Jurkat, Clone E6-1 (cell line): Measurements from ENCODE around the gene FAM13A.

Experiments
- DNase-seq: peaks from one replicate; pipeline ENCODE4 v3.0.0-alpha.2; 2011; ENCODE audit warnings: low read depth, low spot score
- H3K4me3 ChIP-seq: 2 replicates; pipeline ENCODE4 v1.5.1; 2011; ENCODE audit warnings: mild to moderate bottlenecking, low read length, control low read depth, moderate library complexity

The FAM13A gene

DNA sequence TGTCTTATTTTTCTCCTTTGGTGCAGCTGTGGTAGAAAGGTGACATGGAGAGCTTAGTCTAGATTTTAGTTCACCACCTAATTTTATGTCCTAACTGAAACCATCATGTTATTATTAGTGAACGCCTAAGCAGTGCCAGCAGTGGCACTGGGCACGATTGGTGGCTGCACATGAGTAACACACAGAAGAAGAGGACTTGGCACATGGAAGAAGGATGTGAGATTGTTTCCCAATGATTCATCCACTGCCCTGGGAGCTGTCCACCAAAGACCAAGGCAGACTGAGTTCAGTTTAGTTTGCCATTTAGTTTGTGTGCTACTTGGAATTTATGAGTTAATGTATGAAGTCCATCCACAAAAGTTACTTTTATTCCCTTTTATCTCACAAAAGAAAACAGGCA lies 291.3 kb downstream of the FAM13A start:
- no peak overlapping the region for H3K4me3 ChIP-seq

GRCh38 chr4:88763075-88763474 lies 293.9 kb downstream of the FAM13A start:
- no peak for DNase-seq
- H3K4me3 ChIP-seq: no peak overlapping the region

More for the DNA sequence above, 291.3 kb downstream of the FAM13A start:
- no peak for DNase-seq

DNA sequence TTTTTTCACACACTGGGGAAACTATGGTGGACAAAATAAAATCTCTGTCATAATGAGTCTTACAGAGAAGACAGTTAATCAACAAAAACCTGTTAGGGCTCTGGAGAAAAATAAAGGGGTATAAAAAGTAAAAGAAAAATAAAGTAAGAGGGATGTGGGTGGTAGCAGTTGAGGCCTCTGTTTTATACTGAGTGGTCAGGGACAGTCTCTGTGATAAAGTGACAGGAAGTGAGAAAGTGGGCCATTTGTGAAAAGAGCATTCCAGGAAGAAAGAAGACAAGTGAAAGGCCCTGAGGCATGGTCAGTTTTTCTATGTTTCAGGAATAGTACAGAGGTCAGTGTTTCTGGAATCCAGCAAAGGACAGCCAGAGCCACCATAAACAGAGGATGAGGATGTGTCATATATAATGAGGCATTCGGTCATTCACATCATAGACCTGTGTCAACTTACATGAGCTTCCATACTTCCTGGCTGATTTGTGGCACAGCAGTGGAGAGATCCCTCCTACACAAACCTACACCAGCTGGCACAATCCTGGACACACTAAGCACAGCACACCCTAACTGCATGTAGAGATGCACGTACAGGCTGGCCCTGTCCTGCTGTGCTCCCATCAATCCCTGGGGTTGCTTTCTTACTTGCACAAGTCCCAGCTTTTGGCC lies 295.0 kb downstream of the FAM13A start:
- H3K4me3 ChIP-seq: no peak overlapping the region
- no peak for DNase-seq

GRCh38 chr4:88761342-88761741 lies 295.6 kb downstream of the FAM13A start:
- H3K4me3 ChIP-seq: no peak overlapping the region
- DNase-seq: no peak

- no peak for DNase-seq
- H3K4me3 ChIP-seq: no peak overlapping the region
Observed at GRCh38 chr4:88759895-88760290, 297.1 kb downstream of the FAM13A start.

- H3K4me3 ChIP-seq: no peak overlapping the region
- DNase-seq: no peak
Observed at GRCh38 chr4:88759039-88759894, 297.7 kb downstream of the FAM13A start.

DNA sequence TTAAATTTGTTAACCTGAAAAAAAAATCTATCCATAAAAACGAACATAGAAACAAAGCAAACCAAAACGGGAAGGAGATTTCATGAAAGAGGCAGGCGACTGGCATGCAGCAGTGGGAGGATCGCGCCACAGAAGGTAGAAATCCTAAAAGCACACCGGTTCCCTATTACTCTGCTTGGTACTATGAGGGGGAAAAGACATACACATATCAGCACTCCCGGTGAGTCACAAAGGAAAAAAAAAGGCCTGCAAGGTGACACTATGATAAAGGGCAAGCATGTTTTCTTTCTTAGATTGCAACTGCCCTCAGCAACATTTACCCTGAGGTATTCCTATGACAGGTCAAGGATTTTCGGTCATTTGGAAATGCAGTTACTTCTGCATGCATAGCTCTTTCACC lies 298.7 kb downstream of the FAM13A start:
- no peak overlapping the region for H3K4me3 ChIP-seq
- DNase-seq: no peak

- DNase-seq: no peak
Observed at GRCh38 chr4:88757776-88758175, 299.2 kb downstream of the FAM13A start.

DNA sequence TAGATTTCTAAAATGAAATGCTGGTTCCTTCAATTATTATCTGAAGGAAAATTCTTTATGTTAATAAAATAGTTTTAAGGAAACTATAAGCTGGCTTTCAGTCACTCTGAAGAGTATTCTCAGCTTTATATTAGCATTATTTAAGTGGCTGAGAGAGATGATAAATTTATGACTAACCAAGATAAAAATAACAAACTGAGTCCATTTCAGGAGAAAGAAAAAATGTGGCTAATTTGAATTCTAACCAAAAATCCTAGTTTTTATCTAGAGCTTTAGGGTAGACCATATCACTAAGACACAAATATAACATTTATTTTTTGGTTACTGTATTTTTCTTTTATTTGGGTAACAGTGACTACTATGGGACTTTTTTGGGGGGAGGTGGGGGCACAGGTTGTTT lies 299.9 kb downstream of the FAM13A start:
- DNase-seq: no peak

More at GRCh38 chr4:88757776-88758175, 299.2 kb downstream of the FAM13A start:
- no peak overlapping the region for H3K4me3 ChIP-seq

DNA sequence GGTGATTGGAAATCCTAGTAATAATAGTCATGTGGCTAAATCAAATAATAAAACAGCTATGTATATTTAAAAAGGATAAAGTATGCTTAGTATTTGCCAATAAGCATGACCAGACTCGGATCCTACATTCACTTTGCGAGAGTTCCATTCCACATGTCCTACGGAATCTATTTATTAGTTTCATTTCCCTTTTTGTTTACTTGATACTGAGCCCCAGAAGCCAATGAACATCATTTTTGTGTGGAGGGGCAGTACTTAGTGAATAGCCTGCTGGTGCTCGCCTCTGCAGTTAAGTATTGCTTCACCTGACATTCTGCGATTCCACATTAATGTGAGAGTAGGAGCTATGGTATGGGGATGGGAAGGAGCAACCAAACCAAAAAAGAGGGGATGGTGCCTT lies 300.8 kb downstream of the FAM13A start:
- DNase-seq: no peak
- H3K4me3 ChIP-seq: no peak overlapping the region

More for the DNA sequence above, 299.9 kb downstream of the FAM13A start:
- H3K4me3 ChIP-seq: no peak overlapping the region

DNA sequence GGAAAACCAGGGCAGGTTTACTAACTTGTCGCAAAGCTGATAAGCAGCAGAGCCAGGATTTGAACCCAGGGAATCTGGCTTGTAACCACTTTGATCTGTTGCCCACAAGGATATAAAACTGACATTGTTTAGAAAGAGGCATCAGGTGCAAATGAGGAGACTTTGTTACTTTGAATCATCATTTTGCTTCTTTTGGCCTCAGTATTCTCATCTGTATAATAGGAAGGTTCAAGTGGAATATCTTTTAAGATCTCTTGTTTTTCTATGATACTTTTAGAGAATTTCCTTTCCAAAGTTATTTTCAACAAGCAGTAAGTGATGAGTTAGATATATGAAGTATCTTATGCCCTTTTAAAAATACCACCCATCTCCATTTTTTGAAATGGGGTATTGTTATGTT lies 301.5 kb downstream of the FAM13A start:
- no peak for DNase-seq
- H3K4me3 ChIP-seq: no peak overlapping the region

- DNase-seq: no peak
Observed at GRCh38 chr4:88754796-88755195, 302.2 kb downstream of the FAM13A start.

GRCh38 chr4:88753658-88754571 lies 303.1 kb downstream of the FAM13A start:
- no peak overlapping the region for H3K4me3 ChIP-seq
- no peak for DNase-seq

More at GRCh38 chr4:88754796-88755195, 302.2 kb downstream of the FAM13A start:
- no peak overlapping the region for H3K4me3 ChIP-seq

GRCh38 chr4:88752754-88753153 lies 304.2 kb downstream of the FAM13A start:
- no peak for DNase-seq
- no peak overlapping the region for H3K4me3 ChIP-seq

DNA sequence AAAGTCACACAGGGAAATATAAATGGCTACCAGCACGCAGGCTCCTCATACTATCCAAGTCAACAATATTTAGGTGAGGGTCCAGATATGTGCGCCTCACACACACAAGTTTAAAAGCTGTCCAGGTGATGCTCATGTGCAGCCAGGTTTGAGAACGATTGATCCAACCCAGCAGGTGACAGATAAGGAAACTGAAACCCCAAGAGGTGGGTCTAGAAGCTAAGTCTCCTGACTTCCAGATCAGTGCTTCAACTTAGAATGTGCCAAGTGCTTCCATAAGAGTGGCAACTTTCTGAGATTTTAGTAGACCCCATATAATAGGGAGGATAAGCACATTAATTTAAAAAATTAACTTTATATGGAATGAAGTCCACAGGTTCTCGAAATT lies 304.9 kb downstream of the FAM13A start:
- no peak overlapping the region for H3K4me3 ChIP-seq
- no peak for DNase-seq

- H3K4me3 ChIP-seq: no peak overlapping the region
- no peak for DNase-seq
Observed at GRCh38 chr4:88751258-88752075, 305.5 kb downstream of the FAM13A start.

DNA sequence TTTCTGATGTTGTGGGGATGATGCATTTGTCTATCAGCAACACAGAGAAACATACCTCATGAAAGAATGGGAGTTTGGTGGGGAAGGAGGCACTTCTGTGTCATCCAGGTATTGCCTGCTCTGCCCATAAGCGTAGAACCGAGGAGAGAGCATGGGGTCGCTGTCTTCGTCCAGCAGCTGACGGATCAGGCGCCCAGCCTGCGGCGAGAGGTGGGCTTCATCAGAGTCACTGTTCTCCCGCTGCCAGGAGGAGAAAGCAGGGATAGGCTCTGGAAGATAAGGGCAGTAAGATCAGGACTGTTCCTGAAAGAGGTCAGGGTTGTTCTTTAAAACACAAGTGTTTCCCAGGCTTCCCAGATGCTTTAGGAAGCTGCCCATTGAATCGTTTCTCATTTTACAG lies 306.6 kb downstream of the FAM13A start:
- H3K4me3 ChIP-seq: no peak overlapping the region
- DNase-seq: no peak

GRCh38 chr4:88747351-88747750 lies 309.6 kb downstream of the FAM13A start:
- no peak for DNase-seq
- no peak overlapping the region for H3K4me3 ChIP-seq

DNA sequence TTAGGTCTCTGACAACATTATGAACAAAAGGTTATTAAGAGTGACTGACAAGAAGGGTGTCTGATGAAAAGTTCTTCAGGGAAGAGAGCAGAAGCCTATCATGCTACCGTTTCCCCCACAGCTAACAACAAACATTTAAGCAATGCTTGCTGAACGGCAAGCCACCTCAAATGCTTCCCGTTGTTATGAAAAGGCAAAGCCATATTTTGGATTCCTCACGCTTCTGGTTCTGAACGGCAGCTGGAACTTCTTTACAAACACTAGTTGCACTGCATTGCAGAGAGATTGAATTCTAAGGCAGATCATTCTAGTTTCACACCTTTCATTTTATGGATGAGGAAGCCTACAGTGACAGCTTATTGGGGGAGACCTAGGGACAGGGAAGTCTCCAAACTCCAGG lies 310.8 kb downstream of the FAM13A start:
- no peak overlapping the region for H3K4me3 ChIP-seq
- no peak for DNase-seq
